HG02943 (cell line): ENCODE data around the gene TMEM178B.

Experiments
- ATAC-seq: cut with Tn5 transposase; IDR thresholded peaks from one replicate; pipeline ENCODE4 v1.9.1; 2021; ENCODE audit warnings: mild to moderate bottlenecking, low read depth, moderate library complexity; ENCODE audit not compliant: unreplicated experiment

Gene TMEM178B

DNA sequence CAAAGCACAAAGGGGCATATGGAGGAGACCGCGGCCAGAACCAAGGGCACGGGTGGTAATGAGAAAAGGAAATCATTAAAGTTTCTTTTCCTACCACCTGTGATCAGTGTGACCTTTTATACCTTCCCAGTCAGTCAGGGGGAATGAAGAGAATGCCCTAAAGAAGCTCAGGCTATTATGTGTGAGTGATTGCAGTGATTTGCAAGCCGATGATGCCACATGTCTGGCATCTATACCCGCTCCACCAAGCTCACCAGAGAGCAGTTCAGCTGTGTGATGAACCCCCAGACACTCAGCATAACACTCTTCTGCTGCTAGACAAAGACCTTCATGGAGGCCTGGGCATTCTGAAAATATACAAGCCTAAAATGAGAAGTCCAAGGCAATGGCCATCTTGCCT lies 371.1 kb downstream of the TMEM178B start:
- no peak for ATAC-seq

- no peak for ATAC-seq
These were observed 377.4 kb downstream of the TMEM178B start for GRCh38 chr7:141451232-141451631.

- no peak for ATAC-seq
These were observed 379.0 kb downstream of the TMEM178B start for GRCh38 chr7:141452911-141453310.

GRCh38 chr7:141454338-141454737 lies 380.5 kb downstream of the TMEM178B start:
- no peak for ATAC-seq

GRCh38 chr7:141455723-141456122 lies 381.9 kb downstream of the TMEM178B start:
- no peak for ATAC-seq

DNA sequence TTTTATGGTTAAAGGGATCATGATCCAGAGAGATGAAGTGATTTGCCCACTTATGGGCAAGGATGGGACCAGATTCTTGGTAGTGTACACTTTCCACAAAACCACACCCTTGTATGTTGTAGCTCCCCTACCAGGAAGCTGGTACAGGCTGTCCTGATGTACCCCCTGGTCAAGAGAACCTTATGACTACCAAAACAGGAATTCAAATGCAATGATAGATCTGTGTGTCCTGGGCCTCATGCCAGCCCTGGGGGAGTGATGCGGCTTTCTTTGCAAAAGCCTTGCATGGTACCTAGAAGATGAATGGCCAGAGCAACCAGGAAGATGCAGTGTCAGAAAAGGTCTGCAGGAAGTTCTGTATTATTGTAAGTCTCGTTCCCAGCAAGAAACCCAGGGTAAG lies 382.4 kb downstream of the TMEM178B start:
- no peak for ATAC-seq

GRCh38 chr7:141456711-141457110 lies 382.8 kb downstream of the TMEM178B start:
- no peak for ATAC-seq

DNA sequence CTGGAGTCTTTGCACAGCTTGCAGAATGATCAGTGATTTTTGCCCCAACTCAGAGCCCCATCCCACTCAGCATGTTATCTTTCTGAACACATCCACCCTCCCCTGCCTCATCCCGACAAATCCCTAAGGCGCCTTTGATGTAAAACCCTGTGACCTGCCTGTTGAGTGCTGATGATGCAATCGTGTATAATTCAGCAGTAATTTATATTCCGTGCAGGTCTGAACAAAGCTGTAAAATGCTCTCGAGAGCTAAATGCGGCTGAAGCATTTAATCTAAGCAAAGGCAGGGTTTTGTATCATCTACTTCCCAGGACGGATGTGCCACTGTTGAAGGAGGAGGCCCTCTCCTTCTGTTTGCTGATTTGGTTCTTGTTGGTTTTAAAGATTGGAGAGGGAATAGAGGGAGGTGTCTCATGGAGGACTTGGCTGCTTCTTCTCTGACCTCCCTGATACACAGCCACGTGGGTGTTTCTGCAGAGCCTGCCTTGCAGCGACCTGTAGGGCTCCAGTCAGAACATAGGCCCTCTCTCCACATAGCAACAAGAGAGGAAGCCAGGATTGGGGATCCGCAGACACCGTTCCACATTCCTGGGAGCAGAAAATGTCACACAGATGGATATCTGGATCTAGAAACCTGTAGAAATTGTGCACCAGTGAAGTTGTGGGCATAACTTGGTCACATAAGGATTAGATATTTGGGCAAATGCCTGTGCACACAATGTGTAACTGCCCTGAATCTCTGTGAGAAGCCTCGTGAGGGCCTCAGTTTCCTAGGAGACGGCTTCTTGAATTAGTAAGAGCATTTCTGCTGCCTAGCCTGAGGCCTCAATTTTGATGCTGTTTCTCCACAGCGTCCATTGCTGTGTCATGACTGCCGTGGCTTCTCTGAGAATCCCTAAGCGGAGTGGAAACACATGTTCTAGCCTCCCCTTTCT lies 387.2 kb downstream of the TMEM178B start:
- ATAC-seq: no peak

DNA sequence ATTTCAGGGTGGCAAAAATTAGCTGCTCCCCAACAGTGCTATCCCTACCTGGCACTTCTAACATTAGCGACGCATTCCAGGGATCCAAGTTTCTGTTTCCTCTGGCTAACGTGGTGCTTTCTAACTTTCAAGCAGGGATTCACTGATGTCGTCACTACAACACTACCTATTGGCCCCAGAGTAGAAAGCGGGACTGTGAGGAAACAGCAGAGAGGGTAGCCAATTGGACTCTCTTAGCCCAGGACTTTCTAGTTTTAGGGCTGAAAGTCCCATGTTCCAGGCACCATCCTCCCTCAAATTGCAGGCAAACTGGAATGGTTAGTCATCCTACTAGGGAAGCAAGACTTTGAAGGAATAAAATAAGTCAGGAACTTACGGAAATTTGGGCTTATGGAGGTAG lies 388.1 kb downstream of the TMEM178B start:
- no peak for ATAC-seq

DNA sequence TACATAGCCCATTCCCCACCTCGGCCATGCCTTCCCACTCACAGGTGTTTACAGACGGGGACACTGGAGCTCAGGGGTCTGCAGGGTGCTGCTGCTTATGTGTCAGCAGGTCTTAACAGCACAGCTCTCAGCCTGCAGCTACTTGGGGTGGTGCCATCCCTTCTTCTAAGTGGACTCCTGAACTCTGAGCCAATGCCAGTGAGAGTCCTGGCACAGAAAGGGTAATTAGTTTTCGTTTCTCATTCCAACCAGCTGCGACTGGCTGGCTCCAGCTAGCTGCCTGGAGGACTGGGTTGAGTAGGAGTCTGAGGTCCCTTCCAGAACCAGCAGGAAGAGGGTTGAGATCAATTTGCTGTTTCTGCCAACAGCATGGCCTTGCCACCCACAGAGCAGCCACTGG lies 389.1 kb downstream of the TMEM178B start:
- no peak for ATAC-seq

GRCh38 chr7:141463986-141464385 lies 390.1 kb downstream of the TMEM178B start:
- no peak for ATAC-seq

DNA sequence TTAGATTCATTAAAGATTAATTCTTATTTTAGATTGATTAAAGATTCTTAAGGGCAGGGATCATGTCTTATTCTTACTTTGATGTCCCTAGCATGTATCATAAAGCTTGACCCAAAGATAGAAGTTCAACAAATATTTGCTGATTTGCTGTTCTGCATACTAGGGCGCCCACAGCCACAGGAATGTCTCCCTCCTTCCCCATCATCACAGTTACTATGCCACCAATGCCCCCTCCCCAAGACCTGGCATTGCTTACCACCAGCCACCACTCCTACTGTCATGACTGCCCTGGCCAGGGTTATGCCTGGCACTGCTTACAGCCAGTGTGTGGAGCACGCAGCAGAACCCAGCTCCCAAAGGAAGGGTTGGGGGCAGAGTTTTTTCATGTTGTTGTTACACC lies 390.7 kb downstream of the TMEM178B start:
- no peak for ATAC-seq

- no peak for ATAC-seq
These were observed 392.5 kb downstream of the TMEM178B start for GRCh38 chr7:141466151-141466904.

DNA sequence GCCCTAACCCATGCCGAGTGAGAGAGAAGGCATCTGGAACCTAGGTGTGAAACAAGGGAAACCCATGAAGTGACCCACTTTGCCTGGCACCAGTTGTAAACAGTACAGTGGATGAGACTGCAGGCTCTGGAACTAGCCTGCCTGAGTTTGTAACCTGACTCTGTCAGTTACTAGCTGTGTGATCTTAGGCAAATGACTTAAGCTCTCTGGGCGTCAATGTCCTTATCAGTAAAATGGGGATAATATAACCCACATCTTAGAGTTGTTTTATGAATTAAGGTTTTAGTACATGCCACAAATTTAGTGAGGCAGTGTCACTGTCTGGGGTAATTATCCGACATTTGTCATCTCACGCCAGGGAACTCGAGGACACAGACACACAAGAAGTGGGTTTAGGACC lies 394.5 kb downstream of the TMEM178B start:
- no peak for ATAC-seq

GRCh38 chr7:141475679-141476078 lies 401.8 kb downstream of the TMEM178B start:
- ATAC-seq: no peak

GRCh38 chr7:141477865-141478264 lies 404.0 kb downstream of the TMEM178B start:
- ATAC-seq: no peak

- no peak for ATAC-seq
These were observed 405.0 kb downstream of the TMEM178B start for GRCh38 chr7:141478845-141479244.

DNA sequence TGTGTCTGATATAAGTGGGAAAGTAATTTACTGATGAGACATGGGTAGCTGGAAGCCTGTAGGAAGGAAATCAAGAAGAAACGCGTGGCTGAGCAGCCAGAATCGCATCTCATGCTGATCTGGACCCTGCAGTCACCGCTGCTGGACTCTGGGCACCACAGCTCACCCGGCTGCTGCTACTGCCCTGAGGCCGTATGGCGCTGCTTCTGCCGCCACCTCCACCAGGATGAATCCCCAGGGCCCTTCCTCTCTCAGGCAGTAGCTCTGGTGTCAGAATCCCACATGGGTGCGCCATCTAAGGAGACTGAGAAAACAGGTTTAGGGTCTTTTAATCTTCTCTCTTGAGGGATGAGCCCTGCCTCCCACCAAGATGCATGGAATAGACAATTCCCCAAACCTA lies 407.1 kb downstream of the TMEM178B start:
- ATAC-seq: no peak

GRCh38 chr7:141481971-141482370 lies 408.1 kb downstream of the TMEM178B start:
- no peak for ATAC-seq

GRCh38 chr7:141483044-141483443 lies 409.2 kb downstream of the TMEM178B start:
- ATAC-seq: no peak

GRCh38 chr7:141484907-141485306 lies 411.0 kb downstream of the TMEM178B start:
- ATAC-seq: no peak

DNA sequence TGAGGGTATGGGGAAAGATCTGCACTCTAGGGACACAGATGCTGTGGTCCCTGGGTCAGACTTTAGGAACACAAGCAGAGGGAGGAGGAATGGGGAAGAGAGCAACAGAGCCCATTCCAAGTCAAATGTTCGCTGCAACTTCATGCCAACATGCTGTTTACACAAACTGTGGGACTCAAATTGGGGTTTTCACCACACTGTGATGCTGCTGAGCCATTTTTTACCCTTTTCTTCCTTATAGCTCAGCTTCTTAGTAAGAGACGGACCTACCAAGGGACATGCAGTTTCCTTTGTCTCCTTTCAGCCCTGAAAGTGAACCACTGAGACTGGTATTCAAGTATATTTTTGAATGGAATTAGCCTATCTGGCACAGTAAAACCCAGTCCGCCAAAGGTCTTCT lies 413.1 kb downstream of the TMEM178B start:
- no peak for ATAC-seq
